ENCODE measurements around the gene BSDC1.

GRCh38 chr1:32349211-32349708, 45.0 kb downstream of the BSDC1 start:
- TF ChIP-seq POLR2AphosphoS5 (IDR thresholded peaks at IDR 0.05): peak in 2 of 3 donors; percentile 71 to 76
- no peak for TF ChIP-seq POLR2A (IDR thresholded peaks at IDR 0.05)
- TF ChIP-seq CTCF (IDR thresholded peaks at IDR 0.05 in 8 of 11, conservative IDR thresholded peaks at IDR 0.05 in 3 of 11): no peak
